ENCODE data around the gene RNF34. TPM values are rescaled to one million over a fixed set of nuclear protein-coding genes. Genes with fewer than 3 reads are reported as not detected.

The RNF34 gene
- total and polyA plus RNA-seq, 2 of the 8 experiments (the other 6 are each of a cell fraction or from before 2014, with no cell fraction given), result 37.9 to 57.6 TPM

DNA sequence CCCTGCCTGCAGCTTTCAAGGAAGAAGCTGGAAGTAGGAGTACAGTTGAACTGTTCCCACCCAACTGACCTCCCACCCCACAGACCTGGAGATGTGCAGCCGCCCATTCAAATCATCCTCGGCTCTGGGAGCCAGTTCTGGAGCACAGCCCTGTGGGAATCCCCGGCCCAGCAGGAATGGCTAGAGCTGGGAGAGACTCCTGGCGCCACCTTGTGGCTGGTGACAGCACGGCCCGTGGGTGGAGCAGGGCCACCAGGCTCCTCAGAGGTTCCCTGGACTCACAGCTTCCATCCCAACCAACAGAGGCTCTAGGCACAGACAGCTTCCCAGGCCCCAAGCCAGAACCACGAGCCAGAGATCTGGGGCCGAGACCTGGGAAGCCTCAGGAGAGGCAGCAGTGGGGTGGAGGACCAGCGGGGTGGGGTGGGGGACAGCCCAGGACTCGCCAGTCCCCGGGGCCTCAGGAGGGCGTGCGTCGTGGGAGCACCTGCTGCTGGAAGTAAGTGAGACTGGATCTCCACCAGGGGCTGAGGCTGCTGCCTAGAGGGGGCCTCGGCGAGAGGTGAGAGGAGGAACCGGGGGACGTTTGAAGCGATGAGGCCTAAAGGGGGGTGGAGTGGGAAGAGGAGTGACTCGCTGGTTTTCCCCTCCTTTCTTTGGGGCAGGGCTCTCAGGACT lies 43.4 kb downstream of the RNF34 start (continued):
- TF ChIP-seq, protein P1, sequence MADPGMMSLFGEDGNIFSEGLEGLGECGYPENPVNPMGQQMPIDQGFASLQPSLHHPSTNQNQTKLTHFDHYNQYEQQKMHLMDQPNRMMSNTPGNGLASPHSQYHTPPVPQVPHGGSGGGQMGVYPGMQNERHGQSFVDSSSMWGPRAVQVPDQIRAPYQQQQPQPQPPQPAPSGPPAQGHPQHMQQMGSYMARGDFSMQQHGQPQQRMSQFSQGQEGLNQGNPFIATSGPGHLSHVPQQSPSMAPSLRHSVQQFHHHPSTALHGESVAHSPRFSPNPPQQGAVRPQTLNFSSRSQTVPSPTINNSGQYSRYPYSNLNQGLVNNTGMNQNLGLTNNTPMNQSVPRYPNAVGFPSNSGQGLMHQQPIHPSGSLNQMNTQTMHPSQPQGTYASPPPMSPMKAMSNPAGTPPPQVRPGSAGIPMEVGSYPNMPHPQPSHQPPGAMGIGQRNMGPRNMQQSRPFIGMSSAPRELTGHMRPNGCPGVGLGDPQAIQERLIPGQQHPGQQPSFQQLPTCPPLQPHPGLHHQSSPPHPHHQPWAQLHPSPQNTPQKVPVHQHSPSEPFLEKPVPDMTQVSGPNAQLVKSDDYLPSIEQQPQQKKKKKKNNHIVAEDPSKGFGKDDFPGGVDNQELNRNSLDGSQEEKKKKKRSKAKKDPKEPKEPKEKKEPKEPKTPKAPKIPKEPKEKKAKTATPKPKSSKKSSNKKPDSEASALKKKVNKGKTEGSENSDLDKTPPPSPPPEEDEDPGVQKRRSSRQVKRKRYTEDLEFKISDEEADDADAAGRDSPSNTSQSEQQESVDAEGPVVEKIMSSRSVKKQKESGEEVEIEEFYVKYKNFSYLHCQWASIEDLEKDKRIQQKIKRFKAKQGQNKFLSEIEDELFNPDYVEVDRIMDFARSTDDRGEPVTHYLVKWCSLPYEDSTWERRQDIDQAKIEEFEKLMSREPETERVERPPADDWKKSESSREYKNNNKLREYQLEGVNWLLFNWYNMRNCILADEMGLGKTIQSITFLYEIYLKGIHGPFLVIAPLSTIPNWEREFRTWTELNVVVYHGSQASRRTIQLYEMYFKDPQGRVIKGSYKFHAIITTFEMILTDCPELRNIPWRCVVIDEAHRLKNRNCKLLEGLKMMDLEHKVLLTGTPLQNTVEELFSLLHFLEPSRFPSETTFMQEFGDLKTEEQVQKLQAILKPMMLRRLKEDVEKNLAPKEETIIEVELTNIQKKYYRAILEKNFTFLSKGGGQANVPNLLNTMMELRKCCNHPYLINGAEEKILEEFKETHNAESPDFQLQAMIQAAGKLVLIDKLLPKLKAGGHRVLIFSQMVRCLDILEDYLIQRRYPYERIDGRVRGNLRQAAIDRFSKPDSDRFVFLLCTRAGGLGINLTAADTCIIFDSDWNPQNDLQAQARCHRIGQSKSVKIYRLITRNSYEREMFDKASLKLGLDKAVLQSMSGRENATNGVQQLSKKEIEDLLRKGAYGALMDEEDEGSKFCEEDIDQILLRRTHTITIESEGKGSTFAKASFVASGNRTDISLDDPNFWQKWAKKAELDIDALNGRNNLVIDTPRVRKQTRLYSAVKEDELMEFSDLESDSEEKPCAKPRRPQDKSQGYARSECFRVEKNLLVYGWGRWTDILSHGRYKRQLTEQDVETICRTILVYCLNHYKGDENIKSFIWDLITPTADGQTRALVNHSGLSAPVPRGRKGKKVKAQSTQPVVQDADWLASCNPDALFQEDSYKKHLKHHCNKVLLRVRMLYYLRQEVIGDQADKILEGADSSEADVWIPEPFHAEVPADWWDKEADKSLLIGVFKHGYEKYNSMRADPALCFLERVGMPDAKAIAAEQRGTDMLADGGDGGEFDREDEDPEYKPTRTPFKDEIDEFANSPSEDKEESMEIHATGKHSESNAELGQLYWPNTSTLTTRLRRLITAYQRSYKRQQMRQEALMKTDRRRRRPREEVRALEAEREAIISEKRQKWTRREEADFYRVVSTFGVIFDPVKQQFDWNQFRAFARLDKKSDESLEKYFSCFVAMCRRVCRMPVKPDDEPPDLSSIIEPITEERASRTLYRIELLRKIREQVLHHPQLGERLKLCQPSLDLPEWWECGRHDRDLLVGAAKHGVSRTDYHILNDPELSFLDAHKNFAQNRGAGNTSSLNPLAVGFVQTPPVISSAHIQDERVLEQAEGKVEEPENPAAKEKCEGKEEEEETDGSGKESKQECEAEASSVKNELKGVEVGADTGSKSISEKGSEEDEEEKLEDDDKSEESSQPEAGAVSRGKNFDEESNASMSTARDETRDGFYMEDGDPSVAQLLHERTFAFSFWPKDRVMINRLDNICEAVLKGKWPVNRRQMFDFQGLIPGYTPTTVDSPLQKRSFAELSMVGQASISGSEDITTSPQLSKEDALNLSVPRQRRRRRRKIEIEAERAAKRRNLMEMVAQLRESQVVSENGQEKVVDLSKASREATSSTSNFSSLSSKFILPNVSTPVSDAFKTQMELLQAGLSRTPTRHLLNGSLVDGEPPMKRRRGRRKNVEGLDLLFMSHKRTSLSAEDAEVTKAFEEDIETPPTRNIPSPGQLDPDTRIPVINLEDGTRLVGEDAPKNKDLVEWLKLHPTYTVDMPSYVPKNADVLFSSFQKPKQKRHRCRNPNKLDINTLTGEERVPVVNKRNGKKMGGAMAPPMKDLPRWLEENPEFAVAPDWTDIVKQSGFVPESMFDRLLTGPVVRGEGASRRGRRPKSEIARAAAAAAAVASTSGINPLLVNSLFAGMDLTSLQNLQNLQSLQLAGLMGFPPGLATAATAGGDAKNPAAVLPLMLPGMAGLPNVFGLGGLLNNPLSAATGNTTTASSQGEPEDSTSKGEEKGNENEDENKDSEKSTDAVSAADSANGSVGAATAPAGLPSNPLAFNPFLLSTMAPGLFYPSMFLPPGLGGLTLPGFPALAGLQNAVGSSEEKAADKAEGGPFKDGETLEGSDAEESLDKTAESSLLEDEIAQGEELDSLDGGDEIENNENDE (IDR thresholded peaks at IDR 0.05; ENCODE audit: insufficient replicate concordance, low read length), result no peak
- TF ChIP-seq, protein P2, sequence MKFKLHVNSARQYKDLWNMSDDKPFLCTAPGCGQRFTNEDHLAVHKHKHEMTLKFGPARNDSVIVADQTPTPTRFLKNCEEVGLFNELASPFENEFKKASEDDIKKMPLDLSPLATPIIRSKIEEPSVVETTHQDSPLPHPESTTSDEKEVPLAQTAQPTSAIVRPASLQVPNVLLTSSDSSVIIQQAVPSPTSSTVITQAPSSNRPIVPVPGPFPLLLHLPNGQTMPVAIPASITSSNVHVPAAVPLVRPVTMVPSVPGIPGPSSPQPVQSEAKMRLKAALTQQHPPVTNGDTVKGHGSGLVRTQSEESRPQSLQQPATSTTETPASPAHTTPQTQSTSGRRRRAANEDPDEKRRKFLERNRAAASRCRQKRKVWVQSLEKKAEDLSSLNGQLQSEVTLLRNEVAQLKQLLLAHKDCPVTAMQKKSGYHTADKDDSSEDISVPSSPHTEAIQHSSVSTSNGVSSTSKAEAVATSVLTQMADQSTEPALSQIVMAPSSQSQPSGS (IDR thresholded peaks at IDR 0.05; ENCODE audit: low read length), result no peak
- TF ChIP-seq ATF3 (IDR thresholded peaks at IDR 0.05; ENCODE audit: insufficient read depth, low read depth, low read length) (no peak), EGR1 (IDR thresholded peaks at IDR 0.05; ENCODE audit: borderline replicate concordance, low read depth, low read length) (peak; percentile 75; the same call in 1 of the 2 replicates), SP2 (IDR thresholded peaks at IDR 0.05; ENCODE audit: low read length) (no peak), SAP30 (IDR thresholded peaks at IDR 0.05; ENCODE audit: insufficient read depth, insufficient replicate concordance, low read length) (no peak)
